Measurements from ENCODE around the gene SLC25A52.

GRCh38 chr18:31798399-31798798 lies 37.7 kb upstream of the SLC25A52 start:
- no peak for TF ChIP-seq CTCF (IDR thresholded peaks at IDR 0.05)
- no peak for TF ChIP-seq POLR2AphosphoS5 (IDR thresholded peaks at IDR 0.05; ENCODE audit: low read depth, low read length)
- TF ChIP-seq RAD21 (IDR thresholded peaks at IDR 0.05; ENCODE audit: low read length) = no peak
- TF ChIP-seq MAX (IDR thresholded peaks at IDR 0.05; ENCODE audit: low read depth) = no peak
- no peak for TF ChIP-seq NRF1 (IDR thresholded peaks at IDR 0.05; ENCODE audit: low read depth, low read length)
- TF ChIP-seq USF1 (IDR thresholded peaks at IDR 0.05; ENCODE audit: borderline replicate concordance, low read depth) = no peak
- no peak for TF ChIP-seq TCF12 (IDR thresholded peaks at IDR 0.05)

Data from SK-N-SH (cell line).